ENCODE data around the gene TMCC1.

- TF ChIP-seq POLR2A (IDR thresholded peaks at IDR 0.05; ENCODE audit: low read length) (no peak), GATA1 (IDR thresholded peaks at IDR 0.05; ENCODE audit: low read depth, low read length) (no peak)
Observed at GRCh38 chr3:129934234-129935123, 41.0 kb upstream of the TMCC1 start.
